Left ventricle myocardium inferior (tissue), 1 donor: Measurements from ENCODE around the gene POLR2J3. TPM values are rescaled to one million over a fixed set of nuclear protein-coding genes. Genes with fewer than 3 reads are reported as not detected.
"Not testable (repeated sequence)": the region's sequence is repeated elsewhere in the genome, so short reads cannot be mapped to it uniquely, and the experiment has no call there.

Experiments
- DNase-seq: peaks from one replicate; pipeline ENCODE4 v3.0.0-alpha.2; 2020
- H3K27ac ChIP-seq: fragments of 200-600 bp; replicated peaks from 2 replicates; pipeline ENCODE4 v1.8.0; 2021
- H3K27me3 ChIP-seq: fragments of 200-600 bp; 2 replicates; pipeline ENCODE4 v1.8.0; 2021; ENCODE audit warnings: low read depth
- H3K36me3 ChIP-seq: fragments of 200-600 bp; 2 replicates; pipeline ENCODE4 v1.8.0; 2021
- H3K4me1 ChIP-seq: fragments of 200-600 bp; 2 replicates; pipeline ENCODE4 v1.8.0; 2021
- H3K4me3 ChIP-seq: fragments of 200-600 bp; 2 replicates; pipeline ENCODE4 v1.8.0; 2021; ENCODE audit warnings: mild to moderate bottlenecking, moderate library complexity
- H3K9me3 ChIP-seq: fragments of 200-600 bp; replicated peaks from 2 replicates; pipeline ENCODE4 v1.8.0; 2021
- intact Hi-C: fragments of 100-400 bp; cut with micrococcal nuclease; formaldehyde crosslinking; loops from one replicate; pipeline ENCODE4 v1.11.0; 2022
- total RNA-seq: library from RNA; stranded (reverse); fragmentation: NEBNext Ultra II Directional; extraction: Animal tissue kit (Norgen Biotek cat#: 25700); gene quantifications from one replicate; pipeline ENCODE4 v1.2.1, GENCODE V29; 2021
- donor health status: DM: no; HTN: yes; CAD: no; lungs with severe emphysema.

Gene POLR2J3
- total RNA-seq, 1 donor from 2014 or later: 8.6 TPM

DNA sequence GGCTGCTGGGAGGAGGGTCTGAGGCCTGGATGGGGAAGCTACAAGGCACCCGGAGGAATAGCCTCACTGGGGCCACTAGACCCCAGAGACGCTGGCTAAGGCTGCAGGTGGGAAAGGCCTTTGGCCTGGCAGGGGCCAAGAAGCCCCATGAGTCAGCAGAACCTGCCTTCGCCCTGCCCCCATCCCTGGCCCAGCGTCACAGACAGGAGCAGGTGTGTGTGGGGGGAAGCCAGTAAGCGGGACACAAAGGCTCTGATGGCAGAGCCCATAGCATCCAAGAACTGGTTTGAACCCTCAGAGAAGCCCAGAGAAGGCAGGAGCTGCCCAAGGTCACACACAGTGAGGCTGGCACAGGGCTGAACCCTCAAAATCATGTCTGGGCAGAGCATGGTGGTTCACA, 34.5 kb upstream of the POLR2J3 start:
- DNase-seq, intact Hi-C loops, H3K4me1 ChIP-seq, H3K4me3 ChIP-seq, H3K27ac ChIP-seq, H3K9me3 ChIP-seq, H3K27me3 ChIP-seq, H3K36me3 ChIP-seq: not testable (repeated sequence)

DNA sequence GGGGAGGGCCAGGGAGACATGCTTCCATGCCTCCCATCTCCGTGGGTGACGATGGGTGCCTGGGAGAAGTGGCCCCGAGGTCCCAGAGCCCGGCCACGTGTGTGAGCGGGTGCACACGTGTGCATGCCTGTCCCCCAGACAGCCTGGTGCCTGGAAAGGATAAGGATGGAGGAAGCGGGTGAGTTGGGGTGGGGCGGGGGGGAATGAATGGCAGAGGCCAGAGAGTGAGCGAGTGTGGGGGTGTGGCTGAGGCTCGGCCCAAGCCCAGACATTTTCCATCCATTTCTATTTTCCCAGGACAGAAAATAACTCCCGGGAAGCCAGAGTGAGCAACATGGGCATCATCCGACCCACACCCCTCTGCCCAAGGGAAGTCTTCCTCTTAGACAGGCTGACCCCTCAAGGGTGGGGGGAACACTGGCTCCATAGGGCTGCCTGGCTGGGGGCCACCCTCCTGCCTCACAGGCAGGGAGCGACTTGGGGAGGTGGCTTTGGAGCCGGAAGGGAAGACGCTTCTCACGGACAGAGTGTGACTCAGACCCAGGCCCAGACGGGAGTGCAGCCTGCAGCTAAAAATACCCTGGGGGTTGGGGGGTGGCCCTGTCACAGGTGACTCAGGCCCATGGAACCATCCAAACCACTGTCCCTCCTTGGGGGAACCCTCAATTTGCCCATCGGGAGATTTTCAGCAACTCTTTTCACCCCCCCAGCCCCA, 32.2 kb upstream of the POLR2J3 start:
- intact Hi-C loops, H3K4me1 ChIP-seq, H3K27me3 ChIP-seq, H3K36me3 ChIP-seq, H3K27ac ChIP-seq, H3K4me3 ChIP-seq, DNase-seq, H3K9me3 ChIP-seq: not testable (repeated sequence)

DNA sequence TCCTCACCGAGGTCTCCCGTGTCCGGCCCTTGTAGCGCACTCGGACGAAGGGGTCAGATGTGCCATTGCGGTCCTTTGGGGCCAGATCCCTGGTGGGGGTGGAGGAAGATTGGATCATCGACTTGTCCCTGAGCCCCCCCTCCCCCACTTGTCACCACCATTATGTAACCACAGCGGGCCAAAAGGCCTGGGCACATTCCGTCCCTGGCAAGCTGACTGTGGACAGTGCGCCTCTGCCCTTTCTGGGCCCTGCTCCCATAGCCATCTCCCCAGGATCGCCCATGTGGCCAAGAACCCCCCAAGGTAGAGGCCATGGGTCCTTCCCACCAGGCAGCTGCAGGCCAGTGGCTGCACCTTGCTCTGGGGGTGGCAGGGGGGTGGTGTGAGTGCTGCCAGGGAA, 29.9 kb upstream of the POLR2J3 start:
- DNase-seq, intact Hi-C loops, H3K27me3 ChIP-seq, H3K27ac ChIP-seq, H3K4me1 ChIP-seq, H3K9me3 ChIP-seq, H3K36me3 ChIP-seq, H3K4me3 ChIP-seq: not testable (repeated sequence)

DNA sequence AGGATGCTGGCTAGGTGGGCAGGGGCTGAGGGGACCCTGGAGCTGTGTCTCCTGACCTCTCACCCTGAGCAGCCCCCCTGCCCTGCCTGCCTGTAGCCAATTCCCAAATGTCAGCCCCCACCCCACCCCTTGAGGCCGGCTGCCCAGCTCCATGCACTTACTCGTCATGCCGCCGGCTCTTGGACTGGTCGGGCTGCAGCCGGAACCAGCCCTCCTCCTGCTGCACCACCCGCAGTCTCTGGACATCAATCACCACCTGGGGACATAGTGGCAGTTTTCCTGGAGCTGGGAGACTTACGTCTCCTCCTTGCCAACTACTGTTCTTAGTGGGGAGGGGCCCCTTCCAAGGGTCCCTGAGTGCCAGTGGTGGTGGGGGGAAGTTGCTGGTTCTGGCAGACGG, 27.3 kb upstream of the POLR2J3 start:
- intact Hi-C loops: not testable (repeated sequence)

GRCh38 chr7:102596036-102596435, 23.7 kb upstream of the POLR2J3 start:
- DNase-seq, intact Hi-C loops: not testable (repeated sequence)

More for the DNA sequence above, 27.3 kb upstream of the POLR2J3 start:
- not testable (repeated sequence) for H3K4me1 ChIP-seq, DNase-seq, H3K27ac ChIP-seq, H3K36me3 ChIP-seq, H3K27me3 ChIP-seq, H3K4me3 ChIP-seq, H3K9me3 ChIP-seq

DNA sequence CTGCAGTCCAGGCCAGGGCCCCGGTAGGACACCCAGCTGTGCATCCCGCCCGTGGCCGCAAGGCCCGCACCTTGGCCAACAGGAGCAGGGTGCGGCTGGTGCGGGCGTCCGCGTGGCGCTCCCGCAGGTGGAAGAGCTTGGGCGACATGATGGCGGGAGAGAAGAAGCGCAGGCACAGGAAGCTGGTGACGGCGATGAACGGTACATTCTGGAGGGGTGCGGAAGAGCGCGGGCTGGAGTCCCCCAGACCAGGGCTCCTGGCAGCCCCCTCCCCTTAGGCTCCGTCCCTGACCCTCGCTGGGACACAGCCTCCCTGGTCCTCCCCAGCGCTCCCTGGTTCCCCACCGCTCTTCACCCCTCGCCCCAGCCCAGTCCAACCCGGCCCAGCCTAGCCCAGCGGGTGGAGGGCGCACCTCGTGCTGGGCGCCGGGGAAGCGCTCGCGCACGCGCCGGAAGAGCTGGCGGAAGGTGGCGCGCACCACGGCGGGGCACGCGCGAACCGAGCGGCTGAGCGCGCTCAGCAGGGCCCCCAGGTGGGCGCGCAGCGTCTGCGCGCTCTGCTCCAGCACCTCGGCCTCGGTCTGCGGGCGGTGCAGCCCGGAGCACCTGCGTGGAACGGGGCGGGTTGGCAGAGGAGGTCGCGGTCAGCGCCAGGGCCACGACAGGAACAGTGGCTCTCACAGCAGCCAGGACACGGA, 21.4 kb upstream of the POLR2J3 start:
- DNase-seq, H3K27ac ChIP-seq, H3K27me3 ChIP-seq, H3K36me3 ChIP-seq, H3K9me3 ChIP-seq, intact Hi-C loops, H3K4me1 ChIP-seq, H3K4me3 ChIP-seq: not testable (repeated sequence)

More at GRCh38 chr7:102596036-102596435, 23.7 kb upstream of the POLR2J3 start:
- not testable (repeated sequence) for H3K27ac ChIP-seq, H3K27me3 ChIP-seq, H3K9me3 ChIP-seq, H3K36me3 ChIP-seq, H3K4me3 ChIP-seq, H3K4me1 ChIP-seq

- intact Hi-C loops, H3K27me3 ChIP-seq, H3K9me3 ChIP-seq, H3K4me1 ChIP-seq, H3K36me3 ChIP-seq, H3K27ac ChIP-seq, H3K4me3 ChIP-seq: not testable (repeated sequence)
- peak; percentile 33 for DNase-seq
These were observed 20.2 kb upstream of the POLR2J3 start for GRCh38 chr7:102592477-102593019.

DNA sequence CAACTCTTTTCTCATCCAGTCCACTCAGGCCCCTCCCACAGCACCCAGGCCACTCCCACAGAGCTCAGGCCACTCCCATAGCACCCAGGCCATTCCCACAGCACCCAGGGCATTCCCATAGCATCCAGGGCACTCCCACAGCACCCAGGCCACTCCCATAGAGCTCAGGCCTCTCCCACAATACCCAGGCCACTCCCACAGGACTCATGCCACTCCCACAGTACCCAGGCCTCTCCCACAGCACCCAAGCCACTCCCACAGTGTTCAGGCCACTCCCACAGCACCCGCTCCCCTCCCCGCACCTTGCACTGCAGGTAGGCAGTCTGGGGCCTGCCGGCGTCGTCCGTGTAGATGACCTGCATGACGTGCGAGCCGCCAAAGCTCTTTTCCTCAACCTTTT, 17.5 kb upstream of the POLR2J3 start:
- H3K9me3 ChIP-seq, H3K27me3 ChIP-seq, H3K27ac ChIP-seq, H3K4me3 ChIP-seq, DNase-seq, H3K4me1 ChIP-seq, H3K36me3 ChIP-seq, intact Hi-C loops: not testable (repeated sequence)

DNA sequence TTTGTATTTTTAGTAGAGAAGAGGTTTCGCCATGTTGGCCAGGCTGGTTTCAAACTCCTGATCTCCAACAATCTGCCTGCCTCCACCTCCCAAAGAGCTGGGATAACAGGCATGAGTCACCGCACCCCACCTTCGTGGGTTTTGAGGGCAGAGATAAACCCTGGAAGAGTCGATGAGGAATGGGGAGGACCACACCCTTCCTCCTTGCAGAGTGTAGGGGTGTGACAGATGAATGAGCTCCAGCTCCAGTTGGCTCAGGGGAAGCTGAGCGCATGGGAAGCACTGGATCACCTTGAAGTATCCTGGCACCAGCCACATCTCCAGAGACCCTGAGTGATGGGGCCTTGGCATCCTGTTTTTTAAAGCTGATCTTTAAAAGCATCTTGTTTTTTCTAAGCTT, 11.1 kb upstream of the POLR2J3 start:
- DNase-seq, intact Hi-C loops, H3K4me1 ChIP-seq, H3K4me3 ChIP-seq, H3K36me3 ChIP-seq, H3K27me3 ChIP-seq, H3K27ac ChIP-seq, H3K9me3 ChIP-seq: not testable (repeated sequence)

GRCh38 chr7:102581722-102582121, 9.3 kb upstream of the POLR2J3 start:
- H3K4me3 ChIP-seq, DNase-seq, H3K27ac ChIP-seq, intact Hi-C loops, H3K27me3 ChIP-seq, H3K4me1 ChIP-seq, H3K9me3 ChIP-seq, H3K36me3 ChIP-seq: not testable (repeated sequence)

GRCh38 chr7:102578486-102578885, 6.1 kb upstream of the POLR2J3 start:
- H3K36me3 ChIP-seq, intact Hi-C loops: not testable (repeated sequence)

GRCh38 chr7:102577315-102578240, 5.2 kb upstream of the POLR2J3 start:
- H3K4me1 ChIP-seq, H3K36me3 ChIP-seq, intact Hi-C loops, DNase-seq, H3K4me3 ChIP-seq, H3K27ac ChIP-seq, H3K9me3 ChIP-seq, H3K27me3 ChIP-seq: not testable (repeated sequence)

More at GRCh38 chr7:102578486-102578885, 6.1 kb upstream of the POLR2J3 start:
- H3K4me1 ChIP-seq, DNase-seq, H3K27me3 ChIP-seq, H3K4me3 ChIP-seq, H3K9me3 ChIP-seq, H3K27ac ChIP-seq: not testable (repeated sequence)

DNA sequence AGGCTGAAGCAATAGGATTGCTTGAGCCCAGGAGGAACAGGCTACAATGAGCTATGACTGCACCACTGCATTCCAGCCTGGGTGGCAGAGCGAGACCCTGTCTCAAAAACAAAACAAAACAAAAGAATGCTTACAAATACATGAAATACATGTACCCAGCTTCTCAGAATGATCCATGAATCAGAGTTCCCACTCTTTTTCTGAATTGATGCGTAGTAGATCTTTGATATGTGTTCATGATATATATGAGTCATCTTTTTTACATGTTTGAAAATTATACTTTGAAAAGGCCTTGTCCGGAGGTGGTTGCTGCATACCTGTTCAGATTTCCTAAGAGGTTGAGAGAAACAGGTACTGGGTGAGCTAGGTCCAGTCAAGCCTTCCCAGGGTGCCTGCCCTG, 4.0 kb upstream of the POLR2J3 start:
- H3K9me3 ChIP-seq, H3K27ac ChIP-seq, H3K4me3 ChIP-seq, DNase-seq, intact Hi-C loops, H3K36me3 ChIP-seq, H3K4me1 ChIP-seq, H3K27me3 ChIP-seq: not testable (repeated sequence)
